PC-9 (cell line): ENCODE data around the gene CNTLN. TPM values are rescaled to one million over a fixed set of nuclear protein-coding genes. Genes with fewer than 3 reads are reported as not detected.
"Not testable (repeated sequence)": the region's sequence is repeated elsewhere in the genome, so short reads cannot be mapped to it uniquely, and the experiment has no call there.

Experiments
- BruUV-seq: library from RNA; stranded (reverse); fragments of 400-500 nt; replicated peaks from 2 replicates; lab custom pipeline; 2021; lab: Mats Ljungman, UMichigan
- CTCF ChIA-PET: fragments of 300-600 bp; sonication (Branson Sonifier 250); formaldehyde crosslinking; loops from one replicate; lab custom pipeline; 2022; ENCODE audit warnings: antibody characterized with exemption; lab: Charles Lee
- POLR2A ChIA-PET: fragments of 300-600 bp; sonication (Branson Sonifier 250); formaldehyde crosslinking; loops from one replicate; lab custom pipeline; 2022; ENCODE audit warnings: antibody characterized with exemption; ENCODE audit not compliant: unreplicated experiment; lab: Charles Lee
- DNase-seq, 2 experiments: peaks; one replicate each; pipeline versions ENCODE4 v3.0.0 to v3.0.0-alpha.2; 2015 to 2022; ENCODE audit warnings: mixed read lengths in 1 of 2
- H2AFZ ChIP-seq: fragments of 200-600 bp; sonication (generic); 2 replicates; pipeline ENCODE4 v1.8.1; 2017; ENCODE audit warnings: antibody characterized with exemption
- H3F3A ChIP-seq: fragments of 200-600 bp; sonication (generic); 2 replicates; pipeline ENCODE4 v1.8.1; 2017; ENCODE audit warnings: antibody characterized with exemption, mild to moderate bottlenecking, low read depth; ENCODE audit not compliant: insufficient read depth
- H3K27ac ChIP-seq: fragments of 200-600 bp; sonication (generic); 2 replicates; pipeline ENCODE4 v1.6.1; 2016; ENCODE audit warnings: mixed run types
- H3K27me3 ChIP-seq: fragments of 200-600 bp; sonication (generic); 2 replicates; pipeline ENCODE4 v1.6.1; 2016; ENCODE audit warnings: low read depth, mixed run types; ENCODE audit not compliant: insufficient read depth
- H3K36me3 ChIP-seq: fragments of 200-600 bp; sonication (generic); 2 replicates; pipeline ENCODE4 v1.6.1; 2016; ENCODE audit warnings: low read depth, mixed run types
- H3K4me1 ChIP-seq: fragments of 200-600 bp; sonication (generic); replicated peaks from 2 replicates; pipeline ENCODE4 v1.6.1; 2016; ENCODE audit warnings: mixed run types; ENCODE audit not compliant: insufficient read depth
- H3K4me2 ChIP-seq: fragments of 200-600 bp; sonication (generic); 2 replicates; pipeline ENCODE4 v1.6.1; 2017; ENCODE audit warnings: mixed run types
- H3K4me3 ChIP-seq: fragments of 200-600 bp; sonication (generic); 2 replicates; pipeline ENCODE4 v1.6.1; 2016; ENCODE audit warnings: mixed run types
- H3K79me2 ChIP-seq: fragments of 200-600 bp; sonication (generic); 2 replicates; pipeline ENCODE4 v1.6.1; 2017; ENCODE audit warnings: low read depth, mixed run types
- H3K9me2 ChIP-seq: fragments of 200-600 bp; sonication (generic); 2 replicates; pipeline ENCODE4 v1.8.1; 2017; ENCODE audit warnings: mild to moderate bottlenecking; ENCODE audit not compliant: insufficient read depth
- H3K9me3 ChIP-seq: fragments of 200-600 bp; sonication (generic); 2 replicates; pipeline ENCODE4 v1.8.1; 2016; ENCODE audit warnings: low read depth; ENCODE audit not compliant: insufficient read depth
- H4K20me1 ChIP-seq: fragments of 200-600 bp; sonication (generic); 2 replicates; pipeline ENCODE4 v1.8.1; 2017; ENCODE audit not compliant: insufficient read depth
- EZH2 ChIP-seq: fragments of 200-600 bp; sonication (generic); IDR thresholded peaks from 2 replicates; pipeline ENCODE4 v1.8.0; 2017; ENCODE audit warnings: antibody characterized with exemption, low read depth
- intact Hi-C: fragments of 100-400 bp; cut with micrococcal nuclease; formaldehyde crosslinking; loops from one replicate; pipeline ENCODE4 v1.10.0; 2022; ENCODE audit not compliant: unreplicated experiment
- total RNA-seq: library from RNA; stranded (reverse); gene quantifications from 2 replicates; pipeline ENCODE4 v1.2.3, GENCODE V29; 2021
- TF ChIP-seq, protein P1 (sequence below): fragments of 200-600 bp; sonication (generic); conservative IDR thresholded peaks from 2 replicates; pipeline ENCODE4 v1.6.1; 2017; ENCODE audit warnings: mixed run types, antibody characterized with exemption, mild to moderate bottlenecking, moderate library complexity

The CNTLN gene
- total RNA-seq, 1 experiment from 2014 or later = 3.6 TPM

DNA sequence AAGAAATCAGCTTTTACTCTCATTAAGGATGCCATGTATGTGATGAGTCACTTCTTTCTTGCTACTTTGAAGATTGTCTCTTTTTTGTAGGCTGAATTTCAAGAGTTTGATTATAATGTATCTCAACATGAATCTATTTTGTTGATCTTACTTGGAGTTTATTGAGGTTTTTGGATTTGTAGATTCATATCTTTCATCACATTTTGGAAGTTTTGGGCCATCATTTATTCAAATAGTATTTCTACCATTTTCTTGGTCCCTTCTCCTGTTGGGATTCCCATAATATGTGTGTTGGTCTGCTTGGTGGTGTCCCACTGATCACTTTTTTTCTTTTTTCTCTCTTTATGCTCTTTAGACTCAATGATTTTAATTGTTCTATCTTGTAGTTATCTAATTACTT lies 116.3 kb downstream of the CNTLN start:
- Histone ChIP-seq H2AFZ (no peak overlapping the region), H3K27ac (no peak overlapping the region), H3K4me3 (no peak overlapping the region), H4K20me1 (no peaks in the 10 kb centered on the region), H3K9me3 (no peaks in the 10 kb centered on the region; the same call in 1 of the 2 replicates), H3K9me2 (no peaks in the 10 kb centered on the region), H3F3A (no peaks in the 10 kb centered on the region), H3K27me3 (no peaks in the 10 kb centered on the region), H3K36me3 (no peaks in the 10 kb centered on the region), H3K79me2 (no peaks in the 10 kb centered on the region), H3K4me2 (no peak overlapping the region), H3K4me1 (no peaks in the 10 kb centered on the region)
- ChIA-PET POLR2A (no interaction called here), CTCF (no interaction called here)
- intact Hi-C loops = no loop called here
- no peak for TF ChIP-seq EZH2
- TF ChIP-seq, protein P1, sequence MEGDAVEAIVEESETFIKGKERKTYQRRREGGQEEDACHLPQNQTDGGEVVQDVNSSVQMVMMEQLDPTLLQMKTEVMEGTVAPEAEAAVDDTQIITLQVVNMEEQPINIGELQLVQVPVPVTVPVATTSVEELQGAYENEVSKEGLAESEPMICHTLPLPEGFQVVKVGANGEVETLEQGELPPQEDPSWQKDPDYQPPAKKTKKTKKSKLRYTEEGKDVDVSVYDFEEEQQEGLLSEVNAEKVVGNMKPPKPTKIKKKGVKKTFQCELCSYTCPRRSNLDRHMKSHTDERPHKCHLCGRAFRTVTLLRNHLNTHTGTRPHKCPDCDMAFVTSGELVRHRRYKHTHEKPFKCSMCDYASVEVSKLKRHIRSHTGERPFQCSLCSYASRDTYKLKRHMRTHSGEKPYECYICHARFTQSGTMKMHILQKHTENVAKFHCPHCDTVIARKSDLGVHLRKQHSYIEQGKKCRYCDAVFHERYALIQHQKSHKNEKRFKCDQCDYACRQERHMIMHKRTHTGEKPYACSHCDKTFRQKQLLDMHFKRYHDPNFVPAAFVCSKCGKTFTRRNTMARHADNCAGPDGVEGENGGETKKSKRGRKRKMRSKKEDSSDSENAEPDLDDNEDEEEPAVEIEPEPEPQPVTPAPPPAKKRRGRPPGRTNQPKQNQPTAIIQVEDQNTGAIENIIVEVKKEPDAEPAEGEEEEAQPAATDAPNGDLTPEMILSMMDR = no peak
- no peak for DNase-seq
- no TSS peak for BruUV-seq

DNA sequence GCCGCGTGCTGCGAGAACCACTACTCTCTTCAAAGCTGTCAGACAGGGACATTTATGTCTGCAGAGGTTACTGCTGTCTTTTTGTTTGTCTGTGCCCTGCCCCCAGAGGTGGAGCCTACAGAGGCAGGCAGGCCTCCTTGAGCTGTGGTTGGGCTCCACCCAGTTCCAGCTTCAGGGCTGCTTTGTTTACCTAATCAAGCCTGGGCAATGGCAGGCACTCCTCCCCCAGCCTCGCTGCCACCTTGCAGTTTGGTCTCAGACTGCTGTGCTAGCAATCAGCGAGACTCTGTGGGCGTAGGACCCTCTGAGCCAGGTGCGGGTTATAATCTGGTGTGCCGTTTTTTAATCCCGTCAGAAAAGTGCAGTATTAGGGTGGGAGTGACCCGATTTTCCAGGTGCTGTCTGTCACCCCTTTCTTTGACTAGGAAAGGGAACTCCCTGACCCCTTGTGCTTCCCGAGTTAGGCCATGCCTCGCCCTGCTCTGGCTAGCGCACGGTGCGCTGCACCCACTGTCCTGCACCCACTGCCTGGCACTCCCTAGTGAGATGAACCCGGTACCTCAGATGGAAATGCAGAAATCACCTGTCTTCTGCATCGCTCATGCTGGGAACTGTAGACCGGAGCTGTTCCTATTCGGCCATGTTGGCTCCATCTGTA lies 133.8 kb downstream of the CNTLN start:
- H3K27me3 ChIP-seq, BruUV-seq, H3K9me2 ChIP-seq, H2AFZ ChIP-seq, H3K4me2 ChIP-seq, H3K4me3 ChIP-seq, H3K27ac ChIP-seq, H4K20me1 ChIP-seq, H3F3A ChIP-seq, POLR2A ChIA-PET, CTCF ChIA-PET, H3K9me3 ChIP-seq, H3K79me2 ChIP-seq, H3K4me1 ChIP-seq, intact Hi-C loops, H3K36me3 ChIP-seq: not testable (repeated sequence)
- DNase-seq = peak in 1 of 2 experiments; percentile 37

DNA sequence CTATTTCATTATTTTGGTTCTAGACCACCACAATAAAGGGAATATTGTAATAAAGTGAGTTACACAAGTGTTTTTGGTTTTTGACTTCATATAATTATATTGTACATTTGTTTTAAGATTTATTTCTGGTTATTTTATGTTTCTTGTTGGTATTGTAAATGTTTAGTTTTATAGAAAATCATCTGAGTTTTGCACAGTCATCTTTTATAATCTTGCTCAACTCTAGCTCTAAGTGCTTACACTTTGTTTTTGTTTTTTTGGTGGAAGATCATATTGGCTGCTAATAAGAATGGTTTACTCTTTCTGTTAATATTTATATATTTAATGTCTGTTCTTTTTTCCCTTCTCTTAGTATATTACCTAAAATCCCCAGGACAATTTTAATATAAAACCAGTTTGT lies 135.0 kb downstream of the CNTLN start:
- no peak for DNase-seq
- intact Hi-C loops = no loop called here

More for the DNA sequence above, 135.0 kb downstream of the CNTLN start:
- no TSS peak for BruUV-seq
- Histone ChIP-seq H3K27me3 (no peaks in the 10 kb centered on the region), H3F3A (no peaks in the 10 kb centered on the region), H3K4me2 (no peak overlapping the region), H2AFZ (no peak overlapping the region), H3K36me3 (no peaks in the 10 kb centered on the region), H3K4me3 (no peak overlapping the region), H3K79me2 (no peaks in the 10 kb centered on the region), H3K9me2 (no peaks in the 10 kb centered on the region), H3K9me3 (no peaks in the 10 kb centered on the region), H4K20me1 (no peaks in the 10 kb centered on the region), H3K4me1 (no peaks in the 10 kb centered on the region), H3K27ac (no peak overlapping the region)
- TF ChIP-seq, protein P1 = no peak
- TF ChIP-seq EZH2 = no peak
- ChIA-PET POLR2A (no interaction called here), CTCF (no interaction called here)
